SU-DHL-6 (cell line): ENCODE results near the gene LTBP1.

Experiments
- H2AFZ ChIP-seq: fragments of 200-600 bp; sonication (generic); 2 replicates; pipeline ENCODE4 v1.6.1; 2014; ENCODE audit warnings: low read depth, mild to moderate bottlenecking, moderate library complexity, mixed read lengths, antibody characterized with exemption, low read length; ENCODE audit not compliant: severe bottlenecking
- H3F3A ChIP-seq: fragments of 200-600 bp; shearing (Covaris generic); 2 replicates; pipeline ENCODE4 v1.6.0; 2016; ENCODE audit warnings: antibody characterized with exemption, mild to moderate bottlenecking; ENCODE audit not compliant: insufficient read depth
- H3K27ac ChIP-seq: fragments of 200-600 bp; sonication (generic); 2 replicates; pipeline ENCODE4 v1.5.1; 2016; ENCODE audit warnings: low read depth, mild to moderate bottlenecking, low read length, moderate library complexity, mixed read lengths
- H3K27me3 ChIP-seq: fragments of 200-600 bp; sonication (generic), shearing (Covaris generic); 2 replicates; pipeline ENCODE4 v1.6.0; 2014; ENCODE audit warnings: mild to moderate bottlenecking, low read length
- H3K36me3 ChIP-seq: fragments of 200-600 bp; sonication (generic); 2 replicates; pipeline ENCODE4 v1.6.1; 2014; ENCODE audit warnings: mild to moderate bottlenecking, low read length, mixed read lengths
- H3K4me2 ChIP-seq: fragments of 300-600, 200-600 bp; shearing (Covaris generic), sonication (generic); 2 replicates; pipeline ENCODE4 v1.6.0; 2014; ENCODE audit warnings: low read length, low read depth, mild to moderate bottlenecking; ENCODE audit not compliant: poor library complexity, severe bottlenecking
- H3K4me3 ChIP-seq: fragments of 200-600 bp; sonication (generic); 2 replicates; pipeline ENCODE4 v1.5.1; 2014; ENCODE audit warnings: antibody characterized with exemption, low read length, mild to moderate bottlenecking, mixed read lengths; ENCODE audit not compliant: insufficient read depth, poor library complexity, severe bottlenecking
- H3K79me2 ChIP-seq: fragments of 200-600 bp; sonication (generic); 2 replicates; pipeline ENCODE4 v1.6.1; 2014; ENCODE audit warnings: mild to moderate bottlenecking, low read length, moderate library complexity; ENCODE audit not compliant: insufficient read depth
- H3K9ac ChIP-seq: fragments of 200-600 bp; sonication (generic); 2 replicates; pipeline ENCODE4 v1.7.0; 2014; ENCODE audit warnings: mild to moderate bottlenecking, low read length
- H3K9me2 ChIP-seq: fragments of 200-600 bp; sonication (generic); replicated peaks from 2 replicates; pipeline ENCODE4 v1.6.1; 2014; ENCODE audit warnings: low read length; ENCODE audit not compliant: insufficient read depth
- H3K9me3 ChIP-seq: fragments of 200-600 bp; sonication (generic); 2 replicates; pipeline ENCODE4 v1.6.1; 2014; ENCODE audit warnings: low read length, mixed read lengths; ENCODE audit not compliant: insufficient read depth
- H4K20me1 ChIP-seq: fragments of 200-600 bp; sonication (generic); 2 replicates; pipeline ENCODE4 v1.6.1; 2014; ENCODE audit warnings: low read depth, mild to moderate bottlenecking, antibody characterized with exemption, low read length, moderate library complexity, mixed read lengths
- CTCF ChIP-seq: fragments of 200-600 bp; sonication (generic); IDR thresholded peaks from one replicate; pipeline ENCODE4 v1.5.1; 2017; ENCODE audit warnings: antibody characterized with exemption, mild to moderate bottlenecking, low read length, moderate library complexity; ENCODE audit not compliant: insufficient read depth, poor library complexity, severe bottlenecking
- EZH2phosphoT487 ChIP-seq: fragments of 200-600 bp; sonication (generic), shearing (Covaris generic); conservative IDR thresholded peaks from 2 replicates; pipeline ENCODE4 v1.6.1; 2018; ENCODE audit warnings: mild to moderate bottlenecking, antibody characterized with exemption, low read length, moderate library complexity, mixed read lengths

LTBP1 gene

DNA sequence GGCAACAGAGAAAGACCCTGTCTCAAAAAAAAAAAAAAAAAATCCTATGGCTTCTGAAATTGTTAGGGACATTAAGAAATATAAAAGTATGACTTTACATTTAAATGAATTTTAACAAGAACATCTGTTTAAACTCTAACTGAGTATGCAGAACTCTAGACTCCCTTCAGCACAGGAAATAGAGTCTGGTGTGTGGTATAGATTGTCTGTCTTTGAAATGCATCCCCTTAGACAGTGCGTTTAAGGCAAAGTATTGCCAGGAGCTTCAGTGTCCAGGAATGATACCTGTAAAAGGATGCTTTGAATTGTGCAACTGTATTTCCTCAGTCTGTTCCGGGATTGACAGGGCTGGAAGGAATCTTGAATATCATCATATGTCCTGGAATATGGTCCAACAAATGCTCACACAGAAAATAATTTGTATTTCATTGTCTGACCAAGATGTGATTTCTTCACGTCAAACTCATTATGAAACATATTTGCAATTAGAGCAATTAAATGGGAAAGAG is 396.7 kb downstream of the LTBP1 start:
- H3K27me3 ChIP-seq = no peaks in the 10 kb centered on the region
- no peak overlapping the region for H3K9ac ChIP-seq
- H3K36me3 ChIP-seq = peaks cover 17% of the 10 kb centered on the region
- H2AFZ ChIP-seq = no peak overlapping the region
- H3K9me3 ChIP-seq = no peaks in the 10 kb centered on the region
- no peak overlapping the region for H3K4me3 ChIP-seq
- H3K27ac ChIP-seq = no peak overlapping the region
- H4K20me1 ChIP-seq = no peaks in the 10 kb centered on the region
- no peak for TF ChIP-seq CTCF
- no peak for TF ChIP-seq EZH2phosphoT487
- no peak overlapping the region for H3K4me2 ChIP-seq
- peaks cover 6% of the 10 kb centered on the region; the same call in 1 of the 2 replicates for H3F3A ChIP-seq
- no peaks in the 10 kb centered on the region for H3K79me2 ChIP-seq
- H3K9me2 ChIP-seq = no peaks in the 10 kb centered on the region

GRCh38 chr2:33344230-33344629 is 397.5 kb downstream of the LTBP1 start:
- Histone ChIP-seq H3K9me3 (no peaks in the 10 kb centered on the region), H3K9me2 (no peaks in the 10 kb centered on the region), H3K79me2 (no peaks in the 10 kb centered on the region), H3K4me3 (no peak overlapping the region), H3K9ac (no peak overlapping the region), H3K36me3 (peaks cover 22% of the 10 kb centered on the region), H3K4me2 (no peak overlapping the region), H3K27ac (no peak overlapping the region), H3F3A (peaks cover 6% of the 10 kb centered on the region; the same call in 1 of the 2 replicates), H2AFZ (no peak overlapping the region), H3K27me3 (no peaks in the 10 kb centered on the region), H4K20me1 (no peaks in the 10 kb centered on the region)
- TF ChIP-seq EZH2phosphoT487 = no peak
- TF ChIP-seq CTCF = no peak

DNA sequence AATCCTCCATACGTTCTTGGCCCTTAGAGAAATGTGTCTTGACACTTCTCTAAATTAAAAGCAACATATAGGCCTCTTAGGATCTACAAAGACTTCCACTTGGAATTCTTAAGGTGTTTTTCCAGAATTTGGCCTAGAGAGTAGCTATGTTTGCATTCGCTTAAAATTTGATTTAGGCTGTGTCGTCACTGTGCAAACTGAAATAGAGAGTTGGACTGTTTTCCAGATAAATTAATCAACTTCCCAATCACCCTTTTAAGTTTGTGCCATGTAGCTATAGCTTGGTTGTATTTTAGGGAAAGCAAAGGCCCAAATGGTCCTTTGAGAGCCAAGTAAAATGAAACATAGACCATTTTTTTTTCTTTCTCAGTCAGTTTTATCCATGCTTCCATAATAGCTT is 401.1 kb downstream of the LTBP1 start:
- Histone ChIP-seq H3K9ac (no peak overlapping the region), H2AFZ (no peak overlapping the region), H3K27ac (no peak overlapping the region), H3K36me3 (peaks cover 36% of the 10 kb centered on the region), H3K27me3 (no peaks in the 10 kb centered on the region), H3K4me2 (no peak overlapping the region), H3K9me3 (no peaks in the 10 kb centered on the region), H3F3A (peaks cover 6% of the 10 kb centered on the region; the same call in 1 of the 2 replicates), H4K20me1 (no peaks in the 10 kb centered on the region), H3K79me2 (no peaks in the 10 kb centered on the region), H3K4me3 (no peak overlapping the region), H3K9me2 (no peaks in the 10 kb centered on the region)
- no peak for TF ChIP-seq CTCF
- no peak for TF ChIP-seq EZH2phosphoT487
